HUDEP-2 (cell line): ENCODE measurements around the gene ARL6IP1.
"Not testable (repeated sequence)": the region's sequence is repeated elsewhere in the genome, so short reads cannot be mapped to it uniquely, and the experiment has no call there.

ENCODE experiments used
- DNase-seq, 76 experiments: peaks; one replicate each; lab custom pipeline; 2025; ENCODE audit not compliant: unreplicated experiment in 76 of 76; lab: John Stamatoyannopoulos, UW

The ARL6IP1 gene

DNA sequence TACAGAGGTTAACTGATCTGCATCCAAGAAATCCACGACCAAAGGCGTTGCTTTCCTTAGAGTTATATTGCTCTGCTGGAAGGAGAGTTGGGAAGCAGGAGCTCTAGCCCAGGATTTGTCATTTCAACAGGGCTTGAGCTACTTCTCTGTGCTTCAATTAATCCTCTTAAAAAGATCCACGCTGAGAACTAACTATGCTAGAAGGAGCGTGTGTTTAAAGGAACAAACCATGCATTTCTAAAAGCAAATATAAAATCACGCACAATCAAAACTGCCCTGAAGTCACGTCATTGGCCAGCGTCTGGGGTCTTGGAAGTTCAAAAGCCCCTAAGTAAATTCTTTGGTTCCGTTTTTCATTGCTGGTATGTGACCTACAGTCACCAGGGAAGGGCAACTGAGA lies 1.1 kb downstream of the ARL6IP1 start:
- no peak for DNase-seq

DNA sequence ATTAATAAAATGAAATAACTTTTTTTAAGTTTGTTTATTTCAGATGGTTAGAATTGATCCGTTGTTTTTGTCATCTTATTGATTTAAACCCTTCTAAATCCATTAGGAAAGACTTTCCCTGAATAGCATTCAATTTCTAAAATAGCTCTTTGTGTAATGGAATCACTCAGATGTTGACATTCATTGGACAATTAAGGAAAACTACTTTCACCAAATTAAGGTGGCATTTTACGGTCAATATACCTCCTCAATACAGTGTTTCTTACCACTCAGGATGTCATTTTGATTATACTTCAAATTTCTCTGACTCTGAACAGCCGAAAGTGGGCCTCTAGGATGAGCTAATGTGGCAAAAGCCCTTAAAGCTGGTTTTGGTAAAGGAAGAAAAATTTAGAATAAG lies 1.8 kb downstream of the ARL6IP1 start:
- DNase-seq: no peak

DNA sequence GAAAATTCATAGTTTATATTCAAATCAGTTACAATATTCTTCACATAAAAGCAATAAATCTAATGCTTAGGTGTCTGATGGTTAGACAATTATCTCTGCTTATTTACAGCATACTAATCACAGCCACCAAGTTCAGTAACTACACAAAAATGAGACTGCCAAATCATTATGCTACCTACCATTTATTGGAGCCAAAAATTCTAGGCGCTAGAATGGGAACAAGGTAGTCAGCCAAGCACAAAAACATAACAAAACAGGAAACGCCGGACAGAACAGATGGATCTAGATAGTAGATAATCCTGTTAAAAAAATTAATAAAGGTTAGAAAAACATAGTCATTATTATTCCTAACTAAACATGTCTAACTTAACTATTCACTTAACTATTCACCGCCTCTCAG lies 3.6 kb downstream of the ARL6IP1 start:
- DNase-seq: no peak

DNA sequence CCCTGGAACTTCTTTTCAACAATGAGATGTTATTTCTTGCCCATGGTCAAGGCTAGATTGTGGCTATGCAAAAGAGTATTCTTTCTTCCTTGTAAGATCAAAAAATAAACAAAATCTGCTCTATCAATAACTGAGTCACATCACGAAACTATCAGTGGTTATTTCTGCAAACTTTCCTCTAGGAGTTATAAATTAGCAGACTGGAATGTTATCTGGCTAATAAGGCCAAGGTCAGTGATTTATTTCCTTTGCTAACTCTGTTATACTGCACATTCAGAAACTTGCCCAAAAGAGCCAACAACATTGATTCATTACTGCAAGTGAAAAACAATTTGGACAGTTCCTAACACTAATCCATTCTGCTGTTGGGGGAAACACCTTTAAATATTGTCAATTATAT lies 5.0 kb downstream of the ARL6IP1 start:
- DNase-seq: no peak

DNA sequence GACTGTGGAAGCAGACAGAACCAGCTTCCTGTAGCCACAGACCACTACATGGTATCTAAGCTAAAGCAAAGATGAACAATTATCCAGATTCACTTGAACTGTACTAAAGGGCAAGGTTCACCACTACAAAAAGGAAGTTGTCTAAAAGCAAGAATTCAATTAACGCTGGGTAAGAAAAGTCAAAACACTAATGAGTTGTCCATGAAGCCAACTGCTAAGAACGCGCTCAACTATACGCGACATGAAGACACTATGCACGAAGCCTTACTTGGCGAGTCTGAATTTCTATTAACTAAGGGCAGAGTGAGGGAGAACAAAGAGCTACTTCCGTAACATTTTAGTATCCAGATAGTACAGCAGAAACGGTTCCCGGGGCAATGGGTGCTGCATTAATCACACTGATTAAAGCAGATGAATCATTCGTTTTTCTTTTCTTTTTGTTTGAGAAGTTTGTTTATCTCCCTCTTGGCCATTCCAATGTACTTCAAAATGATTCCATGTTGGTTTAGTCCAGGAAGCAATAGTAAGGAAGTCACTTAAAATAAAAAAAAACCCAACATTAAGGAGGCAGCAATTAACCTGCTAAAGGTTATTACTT lies 8.4 kb downstream of the ARL6IP1 start:
- DNase-seq: no peak

DNA sequence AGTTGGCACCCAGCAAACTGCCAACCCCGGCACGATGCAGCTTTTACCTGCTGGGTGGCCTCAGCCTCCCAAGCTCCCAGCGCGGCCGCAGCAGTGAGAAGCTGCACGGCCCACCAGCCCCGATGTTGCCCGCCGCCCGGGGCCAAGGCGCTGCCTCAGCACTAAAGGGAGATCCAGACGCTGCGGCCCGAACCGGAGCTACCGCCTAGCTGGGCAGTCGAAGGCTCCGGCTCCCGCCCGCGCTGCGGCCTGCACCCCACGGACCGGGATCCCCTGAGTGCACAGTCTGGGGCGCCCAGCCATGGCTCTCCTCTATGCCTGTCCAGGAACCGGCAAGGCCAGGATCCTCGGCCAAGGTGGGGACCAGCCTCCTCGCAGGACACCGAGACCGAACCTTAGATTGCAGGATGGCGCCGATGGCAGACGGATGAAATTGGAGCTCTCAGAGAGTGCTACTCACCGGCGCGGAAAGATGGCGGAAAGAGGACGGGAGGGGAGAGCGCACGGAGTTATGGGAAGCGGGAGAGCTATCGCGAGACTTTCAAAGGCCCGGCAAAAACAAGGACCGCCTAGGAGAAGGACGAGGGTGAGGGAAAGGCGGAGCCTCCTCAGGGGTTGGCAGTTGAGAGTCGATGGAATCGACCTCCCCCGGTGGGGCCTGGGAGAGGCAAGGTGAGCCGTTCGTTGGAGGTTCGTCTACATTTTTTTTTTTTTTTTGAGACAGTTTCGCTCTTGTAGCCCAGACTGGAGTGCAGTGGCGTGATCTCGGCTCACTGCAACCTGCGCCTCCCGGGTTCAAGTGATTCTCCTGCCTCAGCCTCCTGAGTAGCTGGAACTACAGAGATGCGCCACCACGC lies 11.3 kb downstream of the ARL6IP1 start, which contains the start of gene RPS15A:
RPS15A (minus strand) TSS at position 485 of the 857 bp plus-strand sequence. CDS start 1,221 bp downstream, outside the sequence.
- DNase-seq: peak; percentile 27 to 95 (median 87)

DNA sequence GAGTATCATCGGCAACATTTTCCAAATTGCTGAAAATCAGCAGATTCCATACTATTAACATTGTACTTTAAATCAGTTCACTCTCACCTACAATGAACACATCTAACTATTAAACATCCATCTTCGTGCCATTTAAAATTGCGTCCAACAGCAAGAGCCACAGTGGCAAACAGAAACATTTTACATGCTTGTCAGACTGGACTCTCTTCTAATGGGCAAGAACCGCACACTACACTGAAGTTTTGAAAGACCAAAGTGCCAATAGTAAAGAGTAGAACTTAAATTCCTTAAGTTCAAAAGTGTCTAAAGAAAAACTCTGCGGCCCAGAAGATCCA lies 11.9 kb downstream of the ARL6IP1 start:
- no peak for DNase-seq

DNA sequence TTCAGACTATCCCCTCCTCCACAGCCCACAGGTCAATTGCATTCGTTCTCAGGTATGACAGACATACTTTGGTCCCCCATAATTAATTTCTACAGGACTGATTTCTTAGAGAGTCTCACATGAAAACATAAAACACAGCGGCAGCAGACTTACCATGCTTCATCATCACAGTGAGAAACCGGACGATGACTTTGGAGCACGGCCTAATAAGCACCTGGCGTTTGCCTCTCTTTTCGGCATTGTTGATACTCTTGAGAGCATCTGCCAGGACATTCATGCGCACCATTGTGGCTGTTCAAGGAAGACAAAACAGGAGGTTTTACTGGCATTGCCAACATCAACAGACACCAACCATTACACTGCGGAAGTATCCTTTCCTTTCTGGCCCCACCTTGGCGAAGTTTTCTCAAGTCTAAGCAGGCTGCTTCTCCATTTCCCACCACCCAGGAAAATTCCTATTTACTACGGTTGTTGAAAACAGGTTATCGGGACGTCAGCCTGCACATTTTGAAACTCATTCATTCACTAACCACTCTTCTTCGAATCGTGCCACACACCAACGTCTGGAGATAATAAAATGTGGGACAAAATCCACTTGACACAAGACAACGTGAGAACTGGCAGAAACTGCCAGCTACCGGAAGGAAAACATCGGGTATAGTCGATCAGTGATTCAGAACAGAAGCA lies 12.4 kb downstream of the ARL6IP1 start:
- no peak for DNase-seq

DNA sequence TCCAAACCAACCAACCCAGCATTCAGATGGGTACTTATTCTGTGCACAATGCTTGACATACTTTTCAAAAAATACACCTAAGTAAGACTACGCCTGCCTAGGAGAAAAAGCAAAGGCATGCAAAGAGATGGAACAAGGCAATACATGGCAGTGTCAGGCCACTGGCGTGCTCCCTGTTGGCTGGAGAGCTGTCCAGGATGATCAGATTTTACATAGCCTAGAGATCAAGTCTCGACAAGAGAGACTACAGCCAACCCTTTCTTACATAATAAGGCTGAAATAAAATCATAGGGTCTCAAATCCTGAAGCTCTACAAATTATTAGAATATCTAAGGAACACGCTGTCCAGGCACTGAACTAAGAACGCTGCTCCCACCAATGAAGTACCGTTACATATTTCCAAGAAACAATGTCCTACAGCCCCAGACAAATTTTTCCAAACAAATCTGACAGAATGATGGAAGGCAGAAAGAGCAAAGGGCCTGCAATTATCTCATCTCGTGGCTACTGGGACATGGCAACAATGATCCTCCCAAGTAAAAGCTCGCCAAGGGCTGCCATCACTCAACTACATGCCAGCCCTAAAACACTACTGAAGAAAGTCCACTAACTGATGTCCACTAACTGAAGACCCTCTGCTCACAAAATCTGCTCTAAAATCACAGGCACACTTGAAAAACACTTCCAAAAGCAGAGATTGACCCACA lies 16.3 kb downstream of the ARL6IP1 start:
- no peak for DNase-seq

DNA sequence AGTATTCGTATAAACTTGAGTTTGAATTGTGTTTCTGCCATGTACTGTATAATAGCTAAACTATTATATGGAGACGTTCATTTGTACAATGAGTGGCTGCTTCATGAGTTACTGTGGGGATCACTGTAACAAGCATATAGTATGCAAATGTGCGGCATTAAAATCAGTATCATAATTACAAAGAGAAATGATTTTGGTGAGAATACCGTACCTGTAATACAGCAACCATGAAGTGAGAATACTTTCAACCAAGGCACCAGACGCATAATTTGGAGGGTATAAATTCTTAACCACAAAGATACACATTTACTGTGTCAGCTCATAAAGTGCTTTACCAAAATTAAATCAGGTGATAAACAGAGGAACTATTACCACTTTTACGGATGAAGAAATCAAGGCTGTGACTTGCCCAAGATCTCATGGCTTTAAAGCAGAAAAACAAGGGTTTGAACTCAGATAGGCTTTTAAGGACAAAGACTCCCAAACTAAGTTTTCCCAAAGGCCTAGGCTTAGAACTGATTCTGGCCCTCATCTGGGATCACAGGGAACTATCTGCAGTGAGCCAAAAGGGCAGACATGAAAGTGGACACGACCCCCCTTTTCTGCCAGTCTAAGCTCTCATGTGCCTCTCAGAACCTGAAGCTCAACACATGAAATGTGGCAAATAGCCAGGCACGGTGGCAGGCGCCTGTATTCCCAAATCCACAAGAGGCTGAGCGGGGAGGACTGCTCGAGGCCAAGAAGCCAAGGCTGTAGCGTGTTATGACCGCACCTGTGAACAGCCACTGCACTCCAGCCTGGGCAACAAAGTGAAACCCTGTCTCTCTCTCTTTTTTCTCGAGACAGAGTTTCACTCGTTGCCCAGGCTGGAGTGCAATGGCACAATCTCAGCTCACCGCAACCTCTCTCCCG lies 17.7 kb downstream of the ARL6IP1 start:
- no peak for DNase-seq

DNA sequence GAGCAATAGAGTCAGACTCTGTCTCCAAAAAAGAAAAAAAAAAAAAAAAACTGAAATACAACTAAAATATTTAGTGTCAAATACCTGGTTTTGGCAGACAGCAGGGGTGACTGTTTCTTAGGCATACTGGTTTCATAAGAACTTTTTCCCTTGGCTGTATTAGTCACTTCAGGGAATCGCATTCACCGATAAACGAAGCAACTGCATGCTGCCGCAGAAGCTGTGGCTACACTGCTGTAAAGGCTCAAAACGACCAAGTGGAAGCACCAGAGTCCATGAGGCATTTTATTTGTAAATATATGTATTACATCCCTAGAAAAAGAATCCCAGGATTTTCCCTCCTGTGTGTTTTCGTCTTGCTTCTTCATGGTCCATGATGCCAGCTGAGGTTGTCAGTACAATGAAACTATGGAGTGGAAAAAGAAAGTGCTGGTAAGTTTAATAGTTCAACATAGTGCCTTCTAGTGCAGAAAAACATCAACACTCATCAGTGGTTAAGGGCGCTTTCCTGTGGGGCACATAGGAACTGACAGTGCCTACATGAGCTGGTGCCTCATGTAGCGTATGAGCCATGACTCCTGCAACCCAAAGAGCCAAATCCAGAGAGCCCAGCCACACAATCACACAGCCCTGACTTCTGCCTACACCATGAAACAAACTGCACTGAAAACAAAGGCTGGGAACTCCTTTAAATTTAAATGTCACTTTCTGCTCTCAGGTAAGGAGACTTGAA lies 18.5 kb downstream of the ARL6IP1 start:
- no peak for DNase-seq

DNA sequence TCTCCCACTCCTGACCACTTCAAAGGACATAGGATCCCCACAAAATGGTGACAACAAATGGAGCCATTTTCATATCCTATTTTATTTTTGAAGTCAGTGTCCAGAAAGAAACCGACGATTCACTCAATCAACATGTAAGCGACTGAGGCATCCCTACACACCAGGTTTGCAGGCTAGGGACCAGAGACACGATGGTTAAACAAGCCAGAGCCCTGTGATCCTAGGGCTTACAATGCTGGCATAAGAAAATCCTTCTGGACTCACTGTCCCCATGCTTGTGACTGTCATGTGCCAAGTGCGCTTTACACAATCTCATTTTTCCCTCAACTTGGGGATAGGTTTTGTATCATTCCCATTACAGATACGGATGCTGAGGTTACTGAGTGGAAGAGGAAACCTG lies 20.1 kb downstream of the ARL6IP1 start:
- DNase-seq: not testable (repeated sequence)

DNA sequence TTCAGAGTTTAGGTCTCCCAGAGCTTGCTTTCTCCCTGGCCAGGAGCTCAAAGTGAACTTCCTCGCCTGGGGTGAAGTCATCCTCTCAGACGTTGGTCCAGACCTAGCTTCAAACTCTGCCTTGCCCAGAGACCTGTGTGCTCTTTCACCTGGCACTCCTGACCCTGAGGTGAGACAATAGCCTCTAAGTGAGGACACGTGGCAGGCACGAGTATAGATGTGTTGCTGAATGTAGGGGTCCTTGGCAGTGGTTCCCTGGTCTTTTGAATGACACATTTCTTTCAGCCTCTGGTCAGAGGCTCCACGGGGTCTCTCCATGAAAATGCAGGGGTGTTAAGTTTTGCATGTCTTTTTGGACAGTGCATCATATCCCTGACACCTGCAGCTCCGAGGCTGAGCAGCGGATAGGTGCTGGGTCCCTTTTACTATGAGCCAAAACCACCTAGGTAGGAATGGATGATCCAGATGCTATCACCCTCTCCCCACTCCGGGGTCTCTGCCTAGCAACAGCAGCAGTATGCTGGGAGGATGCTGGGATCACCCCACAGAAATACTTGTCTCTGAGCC lies 20.8 kb downstream of the ARL6IP1 start:
- DNase-seq: not testable (repeated sequence)

DNA sequence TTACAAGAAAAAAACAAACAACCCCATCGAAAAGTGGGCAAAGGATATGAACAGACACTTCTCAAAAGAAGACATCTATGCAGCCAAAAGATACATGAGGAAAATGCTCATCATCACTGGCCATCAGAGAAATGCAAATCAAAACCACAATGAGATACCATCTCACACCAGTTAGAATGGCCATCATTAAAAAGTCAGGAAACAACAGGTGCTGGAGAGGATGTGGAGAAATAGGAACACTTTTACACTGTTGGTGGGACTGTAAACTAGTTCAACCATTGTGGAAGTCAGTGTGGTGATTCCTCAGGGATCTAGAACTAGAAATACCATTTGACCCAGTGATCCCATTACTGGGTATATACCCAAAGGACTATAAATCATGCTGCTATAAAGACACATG lies 23.7 kb downstream of the ARL6IP1 start:
- DNase-seq: not testable (repeated sequence)

DNA sequence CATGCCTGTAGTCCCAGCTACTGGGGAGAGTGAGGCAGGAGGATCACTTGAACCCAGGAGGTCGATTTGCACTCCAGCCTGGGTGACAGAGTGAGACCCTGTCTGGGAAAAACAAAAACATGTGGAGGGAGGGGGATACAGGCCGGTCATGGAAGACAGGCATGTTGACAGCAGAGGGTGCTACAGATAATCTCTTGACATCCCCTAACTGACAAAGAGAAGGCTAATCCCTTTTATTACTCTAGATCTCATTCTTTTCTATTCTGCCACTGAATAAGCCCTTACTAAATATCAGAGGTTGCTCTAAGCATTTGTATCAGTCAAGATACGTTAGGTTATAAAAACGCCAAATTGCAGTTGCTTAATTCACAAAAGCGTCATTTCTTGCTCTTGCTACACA lies 25.0 kb downstream of the ARL6IP1 start:
- not testable (repeated sequence) for DNase-seq

DNA sequence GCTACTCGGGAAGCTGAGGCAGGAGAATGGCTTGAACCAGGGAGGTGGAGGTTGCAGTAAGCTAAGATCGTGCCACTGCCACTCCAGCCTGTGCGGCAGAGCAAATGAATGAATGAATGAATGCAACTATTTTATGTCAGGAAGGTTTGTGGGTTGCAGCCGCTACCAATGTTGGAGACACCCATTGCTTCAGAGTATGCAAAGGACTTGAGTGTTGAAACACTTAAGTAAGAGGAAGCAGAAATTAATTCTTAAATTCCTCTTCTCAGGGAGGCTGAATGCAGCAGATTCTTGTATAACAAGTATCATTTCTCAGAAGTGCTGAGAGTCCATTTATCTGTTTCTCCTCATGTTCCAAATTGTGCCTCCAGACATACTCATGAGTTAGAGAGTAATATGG lies 26.7 kb downstream of the ARL6IP1 start:
- DNase-seq: not testable (repeated sequence)

DNA sequence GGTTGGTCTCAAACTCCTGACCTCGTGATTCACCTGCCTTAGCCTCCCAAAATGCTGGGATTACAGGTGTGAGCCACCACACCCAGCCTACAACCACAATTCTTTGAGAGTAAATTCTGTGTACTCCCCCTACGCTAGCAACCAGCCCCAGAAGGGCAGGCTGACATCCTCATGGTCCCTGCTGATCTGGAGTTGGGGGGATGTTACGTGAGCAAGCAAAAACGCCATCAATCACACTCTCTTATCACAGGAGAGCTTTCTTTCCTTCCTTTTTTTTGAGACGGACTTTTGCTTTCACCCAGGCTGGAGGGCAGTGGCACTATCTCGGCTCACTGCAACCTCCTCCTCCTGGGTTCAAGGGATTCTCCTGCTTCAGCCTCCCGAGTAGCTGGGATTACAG lies 29.2 kb downstream of the ARL6IP1 start:
- DNase-seq: not testable (repeated sequence)

DNA sequence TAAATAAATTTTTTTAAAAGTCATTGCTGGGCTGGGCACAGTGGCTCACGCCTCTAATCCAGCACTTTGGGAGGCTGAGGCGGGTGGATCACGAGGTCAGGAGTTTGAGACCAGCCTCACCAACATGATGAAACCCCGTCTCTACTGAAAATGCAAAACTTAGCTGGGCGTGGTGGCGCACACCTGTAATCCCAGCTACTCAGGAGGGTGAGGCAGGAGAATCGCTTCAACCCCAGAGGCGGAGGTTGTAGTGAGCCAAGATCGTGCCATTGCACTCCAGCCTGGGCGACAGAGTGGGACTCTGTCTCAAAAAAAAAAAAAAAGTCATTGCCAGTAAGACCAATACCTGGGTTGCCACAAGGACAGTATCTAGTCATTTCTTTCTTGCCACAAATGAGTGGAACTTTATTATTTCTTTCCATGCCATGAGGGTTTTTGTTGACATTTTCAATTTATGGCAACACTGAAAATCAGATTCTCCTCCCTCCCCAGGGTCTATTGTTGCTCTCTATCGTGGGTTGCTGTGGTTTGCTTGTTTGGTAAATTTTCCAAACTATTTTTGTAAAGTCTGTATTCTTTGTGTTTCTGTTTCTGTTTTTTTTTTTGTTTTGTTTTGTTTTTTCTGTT lies 30.9 kb downstream of the ARL6IP1 start:
- DNase-seq: not testable (repeated sequence)

DNA sequence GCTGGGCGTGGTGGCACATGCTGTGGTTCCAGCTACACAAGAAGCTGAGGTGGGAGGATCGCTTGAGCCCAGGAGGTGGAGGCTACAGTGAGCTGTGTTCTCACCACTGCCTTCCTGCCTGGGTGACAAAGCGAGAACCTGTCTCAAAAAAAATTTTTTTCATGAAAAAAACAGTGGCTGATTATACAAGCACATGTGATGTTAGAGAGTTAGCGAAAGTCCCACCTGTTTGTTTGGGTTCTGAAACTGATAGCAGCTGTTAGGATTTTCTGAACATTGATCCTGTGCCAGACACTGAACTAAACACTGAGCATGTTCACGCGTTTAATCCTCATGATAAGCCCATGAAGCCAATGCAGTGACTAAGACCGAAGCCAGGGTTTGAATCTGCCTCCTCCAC lies 34.1 kb downstream of the ARL6IP1 start:
- not testable (repeated sequence) for DNase-seq
